HL-60/S4 (cell line): ENCODE results near the gene NTSR2.

ENCODE experiments used
- in situ Hi-C: fragments of 300-500 bp; cut with MboI; formaldehyde crosslinking; loops from 2 replicates; pipeline ENCODE4 v1.14.3; 2022; ENCODE audit warnings: low sequenced_read_pairs

Gene NTSR2, protein sequence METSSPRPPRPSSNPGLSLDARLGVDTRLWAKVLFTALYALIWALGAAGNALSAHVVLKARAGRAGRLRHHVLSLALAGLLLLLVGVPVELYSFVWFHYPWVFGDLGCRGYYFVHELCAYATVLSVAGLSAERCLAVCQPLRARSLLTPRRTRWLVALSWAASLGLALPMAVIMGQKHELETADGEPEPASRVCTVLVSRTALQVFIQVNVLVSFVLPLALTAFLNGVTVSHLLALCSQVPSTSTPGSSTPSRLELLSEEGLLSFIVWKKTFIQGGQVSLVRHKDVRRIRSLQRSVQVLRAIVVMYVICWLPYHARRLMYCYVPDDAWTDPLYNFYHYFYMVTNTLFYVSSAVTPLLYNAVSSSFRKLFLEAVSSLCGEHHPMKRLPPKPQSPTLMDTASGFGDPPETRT

DNA sequence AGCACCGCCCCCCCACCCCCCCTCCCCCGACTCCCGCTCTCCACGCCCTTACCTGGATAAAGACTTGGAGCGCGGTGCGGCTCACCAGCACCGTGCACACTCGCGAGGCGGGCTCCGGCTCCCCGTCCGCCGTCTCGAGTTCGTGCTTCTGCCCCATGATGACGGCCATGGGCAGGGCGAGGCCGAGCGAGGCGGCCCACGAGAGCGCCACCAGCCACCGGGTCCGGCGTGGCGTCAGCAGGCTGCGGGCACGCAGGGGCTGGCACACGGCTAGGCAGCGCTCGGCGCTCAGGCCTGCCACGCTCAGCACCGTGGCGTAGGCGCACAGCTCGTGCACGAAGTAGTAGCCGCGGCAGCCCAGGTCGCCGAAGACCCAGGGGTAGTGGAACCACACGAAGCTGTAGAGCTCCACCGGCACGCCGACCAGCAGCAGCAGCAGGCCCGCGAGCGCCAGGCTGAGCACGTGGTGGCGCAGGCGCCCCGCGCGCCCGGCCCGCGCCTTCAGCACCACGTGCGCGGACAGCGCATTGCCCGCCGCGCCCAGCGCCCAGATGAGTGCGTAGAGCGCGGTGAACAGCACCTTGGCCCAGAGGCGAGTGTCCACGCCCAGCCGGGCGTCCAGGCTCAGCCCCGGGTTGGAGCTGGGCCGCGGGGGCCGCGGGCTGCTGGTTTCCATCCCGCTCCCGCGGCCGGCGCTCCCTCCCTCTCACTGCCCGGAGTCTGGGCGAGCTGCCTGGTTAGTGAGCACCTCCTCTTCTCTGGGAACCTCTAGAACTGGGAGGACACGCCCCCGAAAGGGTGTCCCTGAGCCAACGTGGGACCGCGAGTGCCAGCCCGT, at the start of gene NTSR2:
Gene NTSR2 (minus strand): TSS at position 742 of the 838 bp plus-strand sequence. CDS start 66 bp downstream, at position 676.
- in situ Hi-C loops = no loop called here

DNA sequence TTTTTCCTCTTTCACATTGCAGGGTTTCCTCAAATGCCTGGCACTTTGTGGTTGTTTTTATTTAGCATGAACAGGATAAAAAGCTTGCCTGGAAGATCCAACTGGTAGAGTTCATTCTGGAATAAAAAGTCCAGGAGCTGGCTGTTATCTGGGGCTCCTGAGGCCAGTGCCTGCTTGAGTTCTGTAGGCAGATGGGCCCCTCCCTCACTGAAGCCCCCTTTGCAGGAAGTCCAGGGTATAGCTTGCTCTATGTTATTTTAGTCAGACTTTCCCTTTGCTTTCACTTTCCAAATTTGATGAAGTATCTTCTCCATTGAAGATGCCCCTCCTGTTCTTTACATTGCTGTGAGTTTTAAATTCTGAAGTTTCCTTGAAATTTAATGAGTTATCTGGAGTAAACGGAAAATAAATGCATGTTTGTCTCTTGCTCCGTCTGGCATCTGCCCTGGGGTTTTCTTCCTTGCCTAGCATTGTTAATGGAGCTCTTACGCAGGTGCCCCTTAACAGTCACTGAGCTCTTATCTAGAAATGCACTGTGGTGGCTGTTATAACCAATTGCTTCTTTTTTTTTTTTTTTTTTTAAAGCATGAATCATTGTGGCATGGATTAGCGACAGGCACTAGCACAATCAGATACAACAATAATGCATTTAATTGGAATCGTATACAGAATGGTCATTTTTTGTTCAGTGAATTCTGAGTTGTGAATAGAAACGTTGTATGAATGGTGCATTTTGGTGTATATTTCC, 49.4 kb upstream of the NTSR2 start:
- in situ Hi-C loops = no loop called here

DNA sequence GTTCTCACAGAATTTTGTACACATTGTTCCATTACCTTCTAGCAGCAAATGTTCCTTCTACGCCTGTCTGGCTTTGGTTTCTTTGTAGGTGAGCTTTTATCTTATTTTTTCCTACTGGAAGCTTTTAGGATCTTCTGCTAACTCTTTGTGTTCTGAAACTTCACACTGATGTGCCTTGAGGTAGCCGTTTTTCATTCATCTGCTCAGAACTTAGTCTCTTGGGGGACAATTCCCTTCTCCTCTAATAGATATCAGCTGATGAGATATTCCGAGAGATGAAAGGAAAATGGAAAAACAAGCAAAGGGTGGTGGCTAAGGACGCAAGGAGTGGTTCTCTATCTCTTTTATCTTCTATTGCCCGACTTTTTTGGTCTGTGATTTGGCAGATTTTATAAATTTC, 48.6 kb upstream of the NTSR2 start:
- in situ Hi-C loops = no loop called here

DNA sequence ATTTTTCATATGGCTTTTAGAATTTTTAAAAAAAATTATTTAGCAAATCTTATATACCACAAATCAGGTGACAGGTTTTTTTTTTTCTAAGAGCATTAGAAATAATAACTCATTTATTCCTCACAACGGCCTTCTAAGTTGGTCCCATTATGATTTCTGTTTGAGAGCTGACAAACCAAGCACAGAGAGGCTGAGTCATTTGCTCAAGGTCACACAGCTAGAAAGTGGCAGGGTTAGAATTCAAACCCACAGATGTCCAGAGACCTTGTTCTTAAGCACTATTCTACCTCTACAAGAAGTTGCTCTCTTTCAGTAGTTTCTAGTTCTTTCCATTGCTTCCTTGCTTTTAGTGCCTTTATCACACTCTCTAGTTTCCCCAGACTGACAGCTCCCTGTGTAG, 47.6 kb upstream of the NTSR2 start:
- in situ Hi-C loops = no loop called here

DNA sequence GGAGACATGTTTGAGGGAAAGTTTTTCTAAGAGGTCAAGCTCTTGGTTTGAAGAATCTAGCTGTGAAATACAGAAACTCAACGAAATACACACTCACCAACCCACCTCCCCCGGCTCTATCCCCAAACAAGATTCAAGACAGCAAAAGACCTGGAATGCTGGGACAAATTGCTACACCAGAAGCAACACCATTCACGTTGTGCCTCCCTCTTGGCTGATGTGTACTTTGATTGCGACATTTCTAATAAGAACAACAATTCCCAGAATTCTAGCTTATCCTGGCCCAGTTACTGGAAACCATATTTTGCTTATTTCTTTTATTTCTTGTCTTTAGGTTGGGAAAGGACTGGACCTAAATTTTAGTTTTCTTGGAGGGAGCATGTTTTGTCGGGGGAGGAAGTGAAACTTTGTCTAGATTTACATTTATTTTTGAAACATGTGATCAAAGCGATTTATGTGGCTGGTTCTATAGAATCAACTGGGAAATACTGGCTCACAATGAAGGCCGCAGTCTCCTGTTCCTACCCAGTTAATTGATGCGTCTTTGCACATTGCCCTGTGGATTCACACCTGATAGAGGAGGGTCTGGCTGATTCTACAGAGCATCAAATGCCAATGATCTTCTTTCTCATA, 46.8 kb upstream of the NTSR2 start:
- in situ Hi-C loops = no loop called here

DNA sequence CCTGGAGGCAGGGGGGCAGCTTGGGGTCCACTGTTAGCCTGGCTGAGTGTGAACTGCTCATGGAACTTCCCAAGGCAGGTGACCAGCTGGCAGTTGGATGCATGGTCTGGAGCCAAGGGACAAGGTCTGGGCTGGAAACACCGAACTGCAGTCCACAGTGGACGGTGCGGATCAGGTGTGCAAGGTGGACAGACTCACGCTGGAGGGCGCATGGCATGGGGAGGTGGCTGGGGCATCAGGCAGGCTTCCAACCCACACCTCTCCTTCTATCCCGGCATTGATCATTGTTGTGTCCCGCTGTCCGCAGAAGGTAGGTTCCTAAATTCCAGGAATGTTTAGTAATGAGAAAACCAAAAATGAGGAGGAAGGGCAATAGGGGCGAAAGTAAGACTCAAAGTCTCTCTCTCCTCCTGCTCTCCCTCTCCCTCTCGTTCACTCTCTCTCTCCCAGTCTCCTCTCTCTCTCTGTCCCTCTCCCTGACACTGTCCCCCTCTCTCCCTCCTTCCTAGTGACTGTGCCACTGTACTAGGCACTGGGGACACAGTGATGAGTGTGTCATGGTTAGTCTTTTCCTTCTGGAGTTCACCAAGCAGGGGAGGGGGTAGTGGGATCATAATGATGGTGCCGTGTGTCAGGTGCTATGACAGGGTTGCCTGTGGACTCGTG, 46.1 kb upstream of the NTSR2 start:
- in situ Hi-C loops = no loop called here

DNA sequence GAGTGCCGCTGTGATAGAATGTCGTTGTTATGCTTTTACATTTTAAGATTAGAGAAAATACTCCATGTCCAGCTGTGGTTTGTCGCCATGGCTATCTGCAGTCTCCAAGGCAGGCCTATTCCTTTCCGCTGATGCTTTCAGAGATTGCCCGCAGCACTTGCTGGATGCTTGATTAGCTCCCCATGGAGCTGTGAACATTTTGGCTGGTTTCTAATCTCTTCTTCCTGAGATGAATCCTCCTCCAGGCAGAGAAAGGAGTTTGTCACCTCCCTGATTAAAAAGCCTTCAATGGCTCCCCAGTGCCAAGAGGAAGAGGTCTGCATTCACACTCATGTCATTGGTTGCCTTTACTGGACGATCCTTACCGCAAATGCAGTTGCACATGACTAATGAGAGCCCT, 43.8 kb upstream of the NTSR2 start:
- in situ Hi-C loops = no loop called here

DNA sequence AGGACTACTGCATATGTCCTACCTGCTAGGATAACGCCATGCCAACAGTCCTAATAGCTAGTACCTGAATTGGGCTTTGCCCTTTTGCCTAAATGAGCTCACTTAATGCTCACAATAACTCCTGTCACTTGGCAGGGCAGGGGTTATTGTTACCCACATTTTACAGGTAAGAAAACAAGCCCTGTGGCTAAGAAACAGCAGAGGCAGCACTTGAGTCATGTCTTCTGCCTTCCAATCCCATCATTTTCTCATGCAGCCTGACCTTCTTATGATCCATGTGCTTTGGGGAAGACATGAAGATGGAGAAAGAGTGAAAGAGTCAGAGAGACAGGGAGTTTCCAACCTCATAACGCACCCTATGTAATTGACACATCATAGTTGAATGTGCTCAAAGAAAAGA, 42.9 kb upstream of the NTSR2 start:
- in situ Hi-C loops = no loop called here

DNA sequence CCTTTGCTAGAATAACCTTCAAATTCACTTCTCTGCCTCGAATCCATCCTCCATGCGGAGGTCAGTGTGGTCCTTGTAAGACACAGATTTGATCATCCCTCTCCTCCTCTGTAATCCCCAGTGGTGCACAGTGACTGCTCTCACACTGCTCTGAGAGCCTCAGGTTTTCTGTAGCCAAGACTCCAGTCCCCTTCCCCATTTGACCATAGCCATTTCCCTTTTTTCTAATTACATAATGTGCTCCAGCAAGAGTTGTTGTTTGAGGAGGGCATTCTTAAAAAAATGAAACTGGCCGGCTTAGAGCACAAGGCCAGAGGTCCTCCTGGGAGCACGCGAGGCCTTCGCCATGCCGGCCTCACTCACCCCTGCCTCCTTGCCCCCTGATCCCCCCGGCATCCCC, 41.8 kb upstream of the NTSR2 start:
- in situ Hi-C loops = no loop called here

DNA sequence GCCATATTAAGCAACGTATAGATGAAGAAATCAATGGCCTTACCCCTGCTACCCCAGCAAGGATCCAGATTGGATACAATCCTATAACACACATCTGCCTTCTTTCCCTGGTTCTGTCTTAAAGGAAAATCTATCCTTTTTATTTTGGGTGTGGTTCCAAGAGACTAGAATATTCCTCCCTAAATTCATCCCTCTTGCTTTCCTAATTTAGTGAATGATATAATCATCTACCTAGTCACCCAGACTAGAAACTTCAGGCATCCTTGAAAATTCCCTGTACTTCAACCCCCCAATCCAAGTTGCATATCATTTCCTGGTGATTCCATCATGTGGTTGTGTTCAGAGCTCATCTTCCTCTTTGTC, 41.3 kb upstream of the NTSR2 start:
- in situ Hi-C loops = no loop called here

DNA sequence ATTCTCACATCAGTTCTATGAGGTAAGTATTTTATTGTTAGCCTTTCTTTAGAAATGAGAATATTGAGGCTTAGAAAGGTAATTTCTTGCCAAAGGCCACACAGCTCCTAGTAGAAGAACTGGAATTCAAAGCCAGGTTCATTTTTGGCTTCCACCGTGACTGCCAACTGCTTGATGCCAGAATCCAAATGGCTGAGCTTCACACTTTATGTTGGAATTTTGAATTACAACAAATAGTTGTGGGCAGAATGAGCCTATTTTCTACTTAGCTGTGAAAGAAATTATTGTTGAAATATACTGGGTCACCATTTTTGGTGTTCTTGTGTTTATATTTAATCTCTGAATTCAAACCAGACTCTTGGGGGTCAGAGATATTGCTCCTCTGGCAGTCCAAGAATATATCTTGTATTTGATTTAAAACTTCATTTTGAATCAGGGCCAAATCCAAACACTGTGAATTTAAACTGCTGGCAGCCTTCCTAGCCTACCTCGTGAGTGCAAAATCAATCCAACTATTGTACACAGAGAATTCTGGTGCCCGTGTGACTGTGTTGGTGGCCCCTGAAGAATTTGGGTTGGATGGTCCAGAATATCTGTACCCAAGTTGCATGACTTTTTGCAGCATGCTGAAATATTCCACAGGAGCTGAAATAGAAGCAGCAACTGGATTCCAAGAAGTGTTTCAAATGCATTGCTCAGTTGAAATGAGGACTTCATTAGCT, 40.8 kb upstream of the NTSR2 start:
- in situ Hi-C loops = no loop called here

DNA sequence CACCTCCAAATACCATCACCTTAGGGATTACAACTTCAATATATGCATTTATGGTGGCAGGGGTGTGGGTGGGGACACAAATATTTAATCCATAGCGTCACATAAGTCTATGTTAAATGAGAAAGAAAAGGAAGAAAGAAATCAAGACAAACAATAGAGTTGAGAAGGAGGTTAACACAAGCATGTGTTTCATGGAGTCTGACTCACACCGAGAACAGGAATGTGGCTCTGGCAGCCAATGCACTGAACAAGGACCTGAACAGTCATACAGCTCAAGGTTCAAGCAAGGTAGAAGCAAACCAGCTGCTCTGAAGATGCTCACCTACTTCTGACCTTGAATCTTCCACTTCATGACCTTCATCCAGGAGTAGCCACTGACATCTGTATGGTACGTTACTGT, 40.2 kb upstream of the NTSR2 start:
- in situ Hi-C loops = no loop called here

DNA sequence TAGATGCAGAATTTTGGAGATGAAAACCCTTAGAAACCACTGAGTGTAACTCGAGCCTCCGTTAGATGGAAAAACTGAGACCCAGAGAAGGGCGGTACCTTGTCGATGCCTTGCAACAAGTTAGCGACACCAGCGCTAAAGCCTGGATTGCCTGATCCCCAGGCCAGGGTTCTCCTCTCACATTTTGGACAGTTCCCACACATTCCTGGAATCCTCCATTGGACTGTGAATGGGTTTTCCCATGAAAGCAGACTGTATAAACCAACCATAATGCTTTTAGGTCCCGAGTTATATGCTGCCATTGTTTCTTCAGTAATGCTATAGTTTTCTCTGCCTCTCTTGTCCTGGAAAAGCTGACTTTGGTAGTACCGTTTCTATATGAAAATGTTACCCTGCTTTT, 39.3 kb upstream of the NTSR2 start:
- in situ Hi-C loops = no loop called here

DNA sequence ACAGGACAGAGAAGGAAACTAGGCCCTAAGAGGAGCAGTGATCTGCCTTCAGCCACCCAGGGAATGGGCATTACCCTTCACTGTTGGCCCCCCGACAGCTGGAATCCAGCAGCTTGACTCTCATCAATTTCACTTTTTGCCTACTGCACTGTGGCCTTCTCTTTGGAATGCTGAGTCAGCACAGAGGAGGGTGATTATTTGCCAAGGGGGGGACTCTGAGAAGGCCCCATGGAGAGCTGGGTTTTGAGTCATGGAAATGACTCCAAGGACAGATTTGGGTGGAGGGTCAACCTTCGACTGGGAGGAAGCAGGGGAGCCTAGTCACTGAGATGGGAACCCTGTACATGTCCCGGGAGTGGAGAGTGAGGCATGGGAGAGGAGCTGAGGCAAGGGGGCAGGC, 38.1 kb upstream of the NTSR2 start:
- in situ Hi-C loops = no loop called here

DNA sequence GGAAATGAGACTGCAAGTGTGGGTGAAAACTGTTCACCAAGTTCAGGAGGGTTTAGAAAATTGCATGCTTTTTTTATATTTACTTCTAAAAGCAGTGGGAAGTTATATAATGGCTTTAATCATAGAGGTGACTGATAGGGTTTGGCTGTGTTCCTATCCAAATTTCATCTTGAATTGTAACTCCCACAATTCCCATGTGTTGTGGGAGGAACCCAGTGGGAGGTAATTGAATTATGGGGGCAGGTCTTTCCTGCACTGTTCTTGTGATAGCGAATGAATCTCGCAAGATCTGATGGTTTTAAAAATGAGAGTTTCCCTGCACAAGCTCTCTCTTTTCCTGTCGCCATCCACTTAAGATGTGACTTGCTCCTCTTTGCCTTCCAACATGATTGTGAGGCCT, 35.7 kb upstream of the NTSR2 start:
- in situ Hi-C loops = no loop called here

DNA sequence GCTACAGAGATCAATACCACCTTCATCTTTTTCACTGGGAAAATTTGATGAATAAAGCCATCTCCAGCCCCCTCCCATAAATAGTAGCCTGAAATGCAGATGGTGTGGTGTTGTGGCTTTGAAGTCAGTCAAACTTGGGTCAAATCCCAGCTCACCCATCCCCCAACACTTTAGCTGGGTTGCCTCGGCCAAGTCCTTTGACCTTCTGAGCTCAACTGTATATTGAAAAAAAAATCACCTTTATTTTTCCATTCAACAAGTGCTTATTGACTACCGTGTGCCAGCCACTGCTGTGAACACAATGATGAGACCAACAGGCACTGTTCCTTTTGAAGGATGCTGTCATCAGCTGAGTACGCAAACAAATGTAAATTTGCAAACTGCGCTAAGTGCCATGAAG, 35.1 kb upstream of the NTSR2 start:
- in situ Hi-C loops = no loop called here

DNA sequence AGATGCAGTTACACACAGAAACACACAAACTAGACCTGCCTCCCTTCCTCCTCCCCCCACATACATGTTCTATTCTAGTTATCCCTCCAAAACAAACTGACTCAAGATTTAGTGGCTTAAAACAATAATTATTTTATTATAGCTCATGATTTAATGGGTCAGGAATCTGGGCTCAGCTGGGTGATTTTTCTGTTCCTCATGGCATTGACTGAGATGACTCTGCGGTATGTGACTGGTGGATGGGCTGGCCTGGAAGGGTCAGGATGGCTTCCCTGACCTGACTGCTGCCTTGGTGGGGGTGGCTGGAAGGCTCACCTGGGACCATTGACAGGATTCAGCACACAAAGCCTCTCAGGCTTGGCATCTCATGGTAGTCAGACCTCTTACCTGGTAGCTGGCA, 33.7 kb upstream of the NTSR2 start:
- in situ Hi-C loops = no loop called here

DNA sequence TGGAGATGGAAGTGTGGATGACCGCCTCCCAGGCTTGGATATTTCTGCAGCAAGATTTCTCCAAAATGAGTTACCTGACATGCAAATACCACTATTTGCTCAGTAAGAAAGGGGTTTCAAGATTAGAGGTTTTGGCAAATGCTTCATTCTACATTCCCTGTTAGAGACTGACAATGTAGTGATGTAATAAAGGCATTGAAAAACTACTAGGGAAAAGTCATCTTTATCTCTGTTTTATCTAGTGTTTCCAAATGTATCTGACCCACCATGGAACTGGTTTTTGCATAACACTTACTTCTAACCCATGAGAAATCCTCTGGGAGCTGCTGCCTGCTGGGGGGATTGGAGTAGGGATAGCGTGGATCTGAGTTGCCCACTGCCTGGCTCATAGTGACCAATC, 33.0 kb upstream of the NTSR2 start:
- in situ Hi-C loops = no loop called here

DNA sequence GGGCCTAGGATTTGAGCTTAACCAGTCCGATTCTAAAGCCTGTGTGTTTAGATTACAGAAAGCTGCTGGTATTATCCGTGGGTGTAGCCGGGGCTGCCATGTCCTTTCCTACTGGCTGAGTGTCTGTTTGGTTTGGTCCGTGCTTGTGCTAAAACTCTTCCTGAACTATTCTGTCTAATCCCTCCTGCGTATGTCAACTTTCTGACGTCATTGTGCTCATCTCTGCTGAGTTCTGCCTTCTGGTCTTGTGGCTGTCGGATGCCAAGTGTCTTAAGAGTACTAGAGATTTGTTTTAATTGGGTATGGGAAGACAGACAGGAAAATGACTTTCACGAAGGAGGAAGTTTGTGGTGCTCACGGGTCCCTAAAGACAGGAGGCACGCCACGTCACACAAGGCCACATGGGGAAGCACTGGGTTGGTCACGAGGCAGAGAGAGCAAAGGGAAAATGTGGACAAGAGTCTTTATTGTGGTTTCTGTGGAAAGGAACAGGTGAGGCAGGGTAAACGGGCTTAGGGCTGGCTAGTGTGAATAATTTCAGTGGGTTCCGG, 31.8 kb upstream of the NTSR2 start:
- in situ Hi-C loops = no loop called here

DNA sequence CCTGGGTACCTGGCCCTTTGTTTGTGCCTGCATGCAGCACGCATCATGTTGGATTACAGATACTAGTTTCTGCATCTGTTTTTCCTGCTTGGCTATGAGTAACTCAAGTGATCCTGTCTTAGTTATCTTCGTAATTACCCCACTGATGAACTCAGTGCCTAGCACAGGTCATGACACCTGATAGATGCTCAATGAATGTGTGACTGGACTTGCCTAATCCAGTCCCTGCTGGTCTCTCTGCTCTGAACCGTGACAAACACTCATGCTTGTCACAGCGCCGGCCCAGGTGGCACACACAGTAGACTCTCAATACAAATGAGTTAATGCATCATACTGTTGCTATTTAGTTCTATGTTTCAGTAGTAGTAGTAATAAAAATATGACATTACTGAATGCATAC, 31.2 kb upstream of the NTSR2 start:
- in situ Hi-C loops = no loop called here
